GF-D8 (cell line): ENCODE results near the gene SETD2.
A peak's percentile ranks its signal among the peaks of the same experiment; 100 is the strongest.
"Not testable (repeated sequence)": the region's sequence is repeated elsewhere in the genome, so short reads cannot be mapped to it uniquely, and the experiment has no call there.

Experiments
- DNase-seq: peaks from one replicate; lab custom pipeline; 2025; lab: John Stamatoyannopoulos, UW

The SETD2 gene

DNA sequence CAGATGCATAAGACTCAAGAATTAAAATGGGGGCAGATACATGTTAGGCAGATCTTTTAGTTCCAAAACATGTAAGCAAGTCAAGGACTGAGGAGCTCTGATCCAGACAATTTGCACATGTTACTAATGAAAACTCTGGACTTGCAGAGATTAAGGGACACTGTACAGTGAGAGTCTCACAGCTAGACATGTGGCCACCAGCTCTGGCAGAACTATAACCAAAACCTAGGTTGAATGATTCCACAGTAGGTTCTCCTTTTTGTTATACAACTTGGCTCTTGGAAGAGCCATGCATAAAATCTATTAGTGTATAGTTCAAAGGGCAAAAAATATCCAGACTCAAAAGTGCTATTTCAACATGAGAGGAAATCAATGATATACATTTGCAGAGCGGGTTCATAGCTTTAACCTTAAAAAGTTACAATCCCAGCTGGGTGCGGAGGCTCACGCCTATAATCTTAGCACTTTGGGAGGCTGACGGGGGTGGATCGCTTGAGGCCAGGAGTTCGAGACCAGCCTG is 61.8 kb downstream of the SETD2 start:
- no peak for DNase-seq

DNA sequence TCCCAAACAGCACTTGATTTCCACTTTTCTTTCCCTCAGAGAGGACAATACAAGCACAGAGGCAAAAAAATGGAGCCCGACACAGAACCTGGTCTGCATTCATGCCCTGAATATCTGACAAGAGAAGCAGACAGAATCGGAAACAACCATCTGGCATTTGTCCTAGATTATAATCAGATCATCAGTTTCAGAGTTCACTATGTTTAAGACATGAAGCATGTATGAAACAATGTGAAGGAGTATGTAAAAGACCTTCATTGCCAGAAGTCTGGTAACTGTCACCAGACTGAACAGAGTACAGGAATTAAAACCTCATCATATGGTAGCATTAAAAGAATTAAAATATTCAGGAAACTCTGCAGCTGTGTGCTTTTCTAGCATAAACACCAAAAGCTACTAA is 65.0 kb downstream of the SETD2 start:
- no peak for DNase-seq

- no peak for DNase-seq
Measured at GRCh38 chr3:47097864-47098263, 66.0 kb downstream of the SETD2 start.

DNA sequence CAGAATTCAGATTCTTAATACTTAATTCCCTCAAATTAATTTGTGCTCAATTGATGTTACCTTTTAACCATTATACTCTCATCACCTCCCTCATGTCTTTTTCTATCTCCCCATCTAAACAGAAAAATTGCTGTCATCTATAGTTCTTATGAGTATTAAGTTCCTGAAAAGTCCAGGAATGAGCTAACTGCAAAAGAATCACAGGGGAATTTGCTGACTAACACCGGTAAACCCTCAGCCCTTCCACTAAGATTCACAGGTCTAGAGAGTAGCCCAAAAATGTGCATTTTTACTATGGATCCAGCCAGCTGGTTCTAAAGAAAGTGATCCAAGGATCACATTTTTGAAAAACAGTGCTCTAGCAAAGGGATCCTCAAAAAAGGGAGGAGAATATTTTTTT is 67.0 kb downstream of the SETD2 start:
- no peak for DNase-seq

GRCh38 chr3:47092090-47092489 is 71.8 kb downstream of the SETD2 start:
- no peak for DNase-seq

- no peak for DNase-seq
Measured at GRCh38 chr3:47089630-47090029, 74.3 kb downstream of the SETD2 start.

DNA sequence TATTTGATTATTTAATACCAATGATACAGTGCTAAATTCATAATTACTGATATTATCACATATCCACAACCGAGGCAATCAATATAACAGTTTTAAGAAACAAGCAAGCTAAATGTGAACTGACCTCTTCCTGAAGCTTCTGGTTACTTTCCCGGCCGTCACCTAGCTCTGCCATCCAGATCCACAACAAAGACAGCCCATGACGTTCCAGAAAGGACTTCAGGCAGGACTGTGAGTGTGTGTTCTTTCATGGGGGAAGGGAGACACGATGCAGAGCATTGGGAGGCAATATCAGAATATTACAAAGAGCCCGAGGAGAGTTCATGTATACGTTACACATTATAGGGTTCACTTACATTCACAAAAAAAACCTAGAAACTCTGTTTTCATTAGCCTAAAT is 77.8 kb downstream of the SETD2 start:
- DNase-seq, result no peak

DNA sequence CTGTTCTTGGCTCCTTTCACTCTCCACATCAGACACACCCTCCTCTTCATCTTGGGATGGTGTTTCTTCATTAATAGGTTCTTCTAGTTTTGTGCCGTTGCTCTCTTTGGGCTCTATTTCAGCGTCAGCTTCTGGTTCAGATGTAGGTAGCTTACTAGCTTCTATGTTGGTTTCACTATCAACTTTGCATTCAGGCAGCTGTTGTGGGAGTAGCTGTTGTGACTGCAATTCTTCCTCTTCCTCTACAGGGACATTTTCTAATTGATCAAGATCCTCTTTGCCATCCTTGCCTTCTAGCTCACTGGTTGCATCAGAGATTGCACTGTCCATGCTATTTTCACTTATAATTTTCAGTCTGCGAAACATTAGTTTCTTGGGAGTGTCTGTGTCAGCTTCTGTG is 80.1 kb downstream of the SETD2 start:
- DNase-seq, result peak; percentile 70

- no peak for DNase-seq
Measured at GRCh38 chr3:47082519-47082918, 81.4 kb downstream of the SETD2 start.

DNA sequence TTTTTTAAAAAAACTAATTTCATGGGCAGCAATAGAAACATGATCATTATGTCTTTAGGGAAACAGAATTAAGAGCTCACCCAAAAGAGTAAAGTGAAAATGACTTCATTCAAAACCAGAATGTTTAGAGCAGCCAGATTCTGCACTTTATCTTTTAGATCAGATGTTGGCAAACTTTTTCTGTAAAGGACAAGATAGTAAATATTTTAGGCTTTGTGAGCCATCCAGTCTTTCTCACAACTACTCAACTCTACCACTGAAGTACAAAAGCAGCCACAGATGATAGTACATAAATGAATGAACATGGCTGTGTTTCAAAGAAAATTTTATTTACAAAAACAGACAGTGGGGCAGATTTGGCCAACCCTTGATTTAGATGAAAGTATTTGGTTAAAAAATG is 84.5 kb downstream of the SETD2 start:
- DNase-seq, result no peak

DNA sequence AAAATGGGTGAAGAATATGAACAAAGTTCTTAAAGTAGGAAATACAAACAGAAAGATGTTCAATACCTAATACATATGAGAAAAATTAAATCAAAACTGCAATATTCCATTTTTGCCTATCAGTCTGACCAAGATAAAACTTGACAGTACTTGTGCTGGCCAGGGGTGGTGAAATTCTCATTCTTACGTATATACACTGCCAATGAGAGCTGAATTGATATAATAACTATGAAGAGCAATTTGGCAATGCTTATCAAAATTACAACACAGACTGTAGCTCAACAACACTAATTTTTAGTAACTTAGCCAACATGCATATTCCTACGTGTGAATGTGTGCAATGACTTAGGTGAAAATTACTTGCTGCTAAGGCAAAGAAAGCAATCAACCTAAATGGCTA is 90.2 kb downstream of the SETD2 start:
- no peak for DNase-seq

GRCh38 chr3:47070770-47071169 is 93.1 kb downstream of the SETD2 start:
- no peak for DNase-seq

DNA sequence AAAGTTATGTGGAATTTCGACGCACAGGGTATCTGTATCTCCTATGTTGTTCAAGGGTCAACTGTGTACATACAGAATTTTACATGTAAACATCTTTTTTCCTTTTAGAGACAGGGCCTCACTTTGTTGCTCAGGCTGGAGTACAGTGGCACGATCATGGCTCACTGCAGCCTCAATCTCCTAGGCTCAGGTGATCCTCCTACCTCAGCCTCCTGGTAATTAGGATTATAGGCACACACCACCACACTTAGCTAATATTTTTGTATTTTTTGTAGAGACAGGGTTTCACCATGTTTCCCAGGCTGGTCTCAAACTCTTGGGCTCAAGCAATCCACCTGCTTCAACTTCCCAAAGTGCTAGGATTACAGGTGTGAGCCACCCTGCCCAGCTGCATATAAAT is 97.7 kb downstream of the SETD2 start:
- DNase-seq, result not testable (repeated sequence)

DNA sequence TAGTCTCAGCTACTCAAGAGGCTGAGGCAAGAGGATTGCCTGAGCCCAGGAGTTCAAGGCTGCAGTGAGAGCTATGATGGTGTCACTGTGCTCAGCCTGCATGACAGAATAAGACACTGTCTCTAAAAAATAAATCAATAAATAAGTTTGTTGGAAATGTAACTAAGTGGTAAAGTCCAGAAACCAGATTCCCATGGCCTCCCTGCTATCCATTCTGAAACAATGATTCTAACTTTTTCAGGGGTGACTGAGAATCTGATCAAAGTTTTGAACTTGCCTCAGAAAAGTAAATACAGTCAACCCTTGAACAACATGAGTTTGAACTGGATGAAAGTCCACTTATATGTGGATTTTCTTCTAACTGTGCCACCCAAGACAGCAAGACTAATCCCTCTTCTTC is 98.2 kb downstream of the SETD2 start:
- DNase-seq, result no peak

- no peak for DNase-seq
Measured at GRCh38 chr3:47065058-47065457, 98.9 kb downstream of the SETD2 start.

GRCh38 chr3:47057212-47057671 is 106.7 kb downstream of the SETD2 start:
- DNase-seq, result no peak

DNA sequence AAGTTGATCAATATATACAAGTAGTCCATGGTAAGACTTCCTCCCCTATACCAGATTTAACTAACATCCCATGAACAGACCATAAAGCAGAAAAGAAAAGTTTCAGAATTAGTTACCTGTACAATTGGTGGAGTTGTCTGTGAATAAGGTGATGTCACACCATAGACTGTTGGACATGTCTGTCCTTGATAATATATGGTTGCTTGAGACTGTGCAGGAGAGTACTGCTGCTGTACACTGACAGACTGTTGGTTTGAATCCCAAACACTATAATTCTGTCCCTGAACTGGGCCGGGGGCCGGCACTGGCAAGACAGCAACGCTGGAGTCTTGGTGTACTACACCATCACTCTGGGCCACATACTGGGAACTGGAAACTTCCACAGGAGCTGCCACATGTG is 107.2 kb downstream of the SETD2 start:
- no peak for DNase-seq

DNA sequence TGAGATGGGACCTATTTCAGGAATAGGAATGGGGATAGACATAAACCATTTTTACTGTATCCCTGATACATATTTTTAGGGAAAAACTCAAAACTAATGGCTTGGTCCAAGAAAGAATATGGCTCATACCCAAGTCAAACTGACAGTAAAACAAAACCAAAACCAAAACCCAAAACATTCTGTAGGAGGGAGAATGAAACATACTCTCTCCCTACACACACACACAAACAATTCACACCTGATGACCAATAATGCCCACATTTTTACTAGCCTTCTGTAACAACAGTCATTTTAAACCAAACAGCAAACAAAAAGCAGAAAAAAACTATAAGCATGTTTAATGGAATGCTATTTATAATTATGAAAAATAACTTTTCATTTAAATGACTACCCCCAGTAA is 109.5 kb downstream of the SETD2 start:
- DNase-seq, result no peak

- DNase-seq, result no peak
Measured at GRCh38 chr3:47047673-47048072, 116.2 kb downstream of the SETD2 start.

GRCh38 chr3:47047069-47047468 is 116.8 kb downstream of the SETD2 start:
- DNase-seq, result no peak

GRCh38 chr3:47042231-47042791 is 121.6 kb downstream of the SETD2 start:
- DNase-seq, result no peak

DNA sequence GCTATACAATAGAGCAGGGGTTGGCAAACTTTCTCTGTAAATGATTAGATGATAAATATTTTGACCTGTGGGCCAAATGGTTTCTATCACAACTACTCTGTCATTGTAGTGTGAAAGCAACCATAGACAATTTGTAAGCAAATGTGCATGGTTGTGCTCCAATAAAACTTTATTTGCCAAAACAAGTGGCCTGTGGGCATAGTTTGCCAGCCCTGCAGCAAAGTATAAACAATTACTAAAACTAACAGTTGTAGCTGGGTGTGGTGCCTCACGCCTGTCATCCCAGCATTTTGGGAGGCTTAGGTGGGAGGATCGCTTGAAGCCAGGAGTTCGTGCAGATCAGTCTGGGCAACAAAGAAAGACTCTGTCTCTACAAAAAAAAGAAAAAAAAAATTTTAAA is 122.8 kb downstream of the SETD2 start:
- DNase-seq, result no peak

DNA sequence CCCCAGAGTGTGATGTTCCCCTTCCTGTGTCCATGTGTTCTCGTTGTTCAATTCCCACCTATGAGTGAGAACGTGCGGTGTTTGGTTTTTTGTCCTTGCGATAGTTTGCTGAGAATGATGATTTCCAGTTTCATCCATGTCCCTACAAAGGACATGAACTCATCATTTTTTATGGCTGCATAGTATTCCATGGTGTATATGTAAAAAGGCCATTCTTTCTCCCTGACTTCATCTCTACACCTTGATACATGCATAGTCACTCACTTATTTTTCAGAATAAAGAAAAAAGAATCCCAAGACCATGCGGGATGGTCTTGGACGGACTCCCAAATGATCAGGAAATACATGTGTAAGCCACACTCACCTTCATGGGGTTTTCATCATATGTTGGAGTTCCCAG is 126.6 kb downstream of the SETD2 start:
- not testable (repeated sequence) for DNase-seq

DNA sequence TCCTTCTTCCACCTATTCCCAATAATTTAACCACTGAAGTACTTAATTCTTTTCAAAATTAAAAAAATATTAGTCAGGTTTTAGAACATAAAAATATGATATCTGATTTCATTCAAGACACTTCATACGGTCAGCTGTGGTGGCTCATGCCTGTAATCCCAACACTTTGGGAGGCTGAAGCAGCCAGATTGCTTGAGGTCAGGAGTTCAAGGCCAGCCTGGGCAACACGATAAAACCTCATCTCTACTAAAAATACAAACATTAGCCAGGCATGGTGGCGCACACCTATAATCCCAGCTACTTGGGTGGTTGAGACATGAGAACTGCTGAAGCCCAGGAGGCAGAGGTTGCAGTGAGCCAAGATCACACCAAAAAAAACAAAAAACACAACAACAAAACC is 127.8 kb downstream of the SETD2 start:
- no peak for DNase-seq

DNA sequence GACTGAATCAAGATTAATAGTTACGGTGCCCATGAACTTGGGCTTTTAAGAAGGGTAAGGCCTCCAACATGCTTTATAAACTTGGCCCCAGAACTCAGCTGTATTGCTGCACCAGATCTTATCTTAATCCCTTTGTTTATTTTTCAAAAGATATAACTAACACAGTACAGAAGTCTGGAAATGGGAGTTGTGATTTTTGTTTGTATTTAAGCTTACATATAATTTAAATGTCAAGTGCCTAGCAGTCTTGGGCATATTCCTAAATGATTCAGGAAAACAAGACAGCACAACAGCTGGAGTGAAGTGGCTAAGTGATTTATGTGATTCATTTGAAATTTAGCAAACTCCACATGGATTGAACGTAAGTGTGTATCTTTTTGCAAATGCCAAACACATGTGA is 128.3 kb downstream of the SETD2 start:
- DNase-seq, result no peak
